H7 (cell line): ENCODE data around the gene PEAR1. TPM values are rescaled to one million over a fixed set of nuclear protein-coding genes. Genes with fewer than 3 reads are reported as not detected.

Experiments used
- DNase-seq: peaks from one replicate; pipeline ENCODE4 v3.0.0; 2012
- H3K27me3 ChIP-seq: 2 replicates; pipeline ENCODE4 v1.6.0; 2011; ENCODE audit warnings: mild to moderate bottlenecking, low read length; ENCODE audit not compliant: control insufficient read depth, insufficient read depth
- H3K36me3 ChIP-seq: replicated peaks from 2 replicates; pipeline ENCODE4 v1.5.1; 2011; ENCODE audit warnings: low read length; ENCODE audit not compliant: control insufficient read depth, insufficient read depth
- H3K4me3 ChIP-seq: 2 replicates; pipeline ENCODE4 v1.5.1; 2011; ENCODE audit warnings: low read depth, mild to moderate bottlenecking, control low read depth, low read length, moderate library complexity; ENCODE audit not compliant: insufficient read depth
- total RNA-seq: library from RNA; depleted of rRNA; stranded (reverse); fragments of >200 nt; shearing (Covaris generic); gene quantifications from 2 replicates; pipeline ENCODE4 v1.2.3, GENCODE V29; 2014

Gene PEAR1
- total RNA-seq, 1 experiment from 2014 or later: 1.2 TPM

- H3K4me3 ChIP-seq: no peak overlapping the region
- no peaks in the 10 kb centered on the region for H3K36me3 ChIP-seq
- peak; percentile 72 for DNase-seq
- H3K27me3 ChIP-seq: peaks cover 30% of the 10 kb centered on the region
Measured at GRCh38 chr1:156896490-156897033, 3.0 kb downstream of the PEAR1 start.

GRCh38 chr1:156897078-156897825, 3.7 kb downstream of the PEAR1 start:
- no peak for DNase-seq
- H3K36me3 ChIP-seq: no peaks in the 10 kb centered on the region
- no peak overlapping the region for H3K4me3 ChIP-seq
- H3K27me3 ChIP-seq: peaks cover 25% of the 10 kb centered on the region

- H3K27me3 ChIP-seq: peaks cover 18% of the 10 kb centered on the region
- H3K4me3 ChIP-seq: no peak overlapping the region
- no peaks in the 10 kb centered on the region for H3K36me3 ChIP-seq
- DNase-seq: no peak
Measured at GRCh38 chr1:156898161-156898566, 4.6 kb downstream of the PEAR1 start.

- no peak for DNase-seq
- no peaks in the 10 kb centered on the region for H3K36me3 ChIP-seq
- H3K27me3 ChIP-seq: peaks cover 11% of the 10 kb centered on the region
- no peak overlapping the region for H3K4me3 ChIP-seq
Measured at GRCh38 chr1:156898971-156899664, 5.6 kb downstream of the PEAR1 start.

- no peak for DNase-seq
- peaks cover 4% of the 10 kb centered on the region; the same call in 1 of the 2 replicates for H3K27me3 ChIP-seq
- H3K4me3 ChIP-seq: no peak overlapping the region
- H3K36me3 ChIP-seq: no peaks in the 10 kb centered on the region
Measured at GRCh38 chr1:156899956-156900718, 6.6 kb downstream of the PEAR1 start.

- H3K36me3 ChIP-seq: no peaks in the 10 kb centered on the region
- H3K4me3 ChIP-seq: no peak overlapping the region
- H3K27me3 ChIP-seq: peaks cover 4% of the 10 kb centered on the region; the same call in 1 of the 2 replicates
- no peak for DNase-seq
Measured at GRCh38 chr1:156900896-156901589, 7.5 kb downstream of the PEAR1 start.

GRCh38 chr1:156901590-156901900, 8.0 kb downstream of the PEAR1 start:
- no peak for DNase-seq
- Histone ChIP-seq H3K4me3 (no peak overlapping the region), H3K36me3 (no peaks in the 10 kb centered on the region), H3K27me3 (peaks cover 4% of the 10 kb centered on the region; the same call in 1 of the 2 replicates)

- H3K36me3 ChIP-seq: no peaks in the 10 kb centered on the region
- no peak overlapping the region for H3K4me3 ChIP-seq
- no peak for DNase-seq
- peaks cover 4% of the 10 kb centered on the region; the same call in 1 of the 2 replicates for H3K27me3 ChIP-seq
Measured at GRCh38 chr1:156901966-156902915, 8.7 kb downstream of the PEAR1 start.

- DNase-seq: no peak
- no peaks in the 10 kb centered on the region for H3K36me3 ChIP-seq
Measured at GRCh38 chr1:156903328-156904091, 10.0 kb downstream of the PEAR1 start.

GRCh38 chr1:156904187-156904959, 10.9 kb downstream of the PEAR1 start:
- Histone ChIP-seq H3K27me3 (peaks cover 2% of the 10 kb centered on the region; the same call in 1 of the 2 replicates), H3K36me3 (no peaks in the 10 kb centered on the region), H3K4me3 (no peak overlapping the region)
- no peak for DNase-seq

More at GRCh38 chr1:156903328-156904091, 10.0 kb downstream of the PEAR1 start:
- Histone ChIP-seq H3K27me3 (peaks cover 4% of the 10 kb centered on the region; the same call in 1 of the 2 replicates), H3K4me3 (no peak overlapping the region)

GRCh38 chr1:156905176-156905575, 11.7 kb downstream of the PEAR1 start:
- H3K36me3 ChIP-seq: no peaks in the 10 kb centered on the region
- H3K27me3 ChIP-seq: peaks cover 2% of the 10 kb centered on the region; the same call in 1 of the 2 replicates
- H3K4me3 ChIP-seq: no peak overlapping the region

GRCh38 chr1:156905651-156906050, 12.1 kb downstream of the PEAR1 start:
- Histone ChIP-seq H3K4me3 (no peak overlapping the region), H3K36me3 (no peaks in the 10 kb centered on the region), H3K27me3 (peaks cover 2% of the 10 kb centered on the region; the same call in 1 of the 2 replicates)
- no peak for DNase-seq

More at GRCh38 chr1:156905176-156905575, 11.7 kb downstream of the PEAR1 start:
- DNase-seq: no peak
